GM18511 (cell line): Measurements from ENCODE around the gene LRRC56.

Source experiments
- ATAC-seq: cut with Tn5 transposase; IDR thresholded peaks from one replicate; pipeline ENCODE4 v1.9.1; 2021; ENCODE audit warnings: mild to moderate bottlenecking, moderate library complexity; ENCODE audit not compliant: unreplicated experiment

Gene LRRC56

GRCh38 chr11:556662-557256, 19.4 kb downstream of the LRRC56 start:
- ATAC-seq, result no peak

GRCh38 chr11:557328-558132, 20.2 kb downstream of the LRRC56 start:
- no peak for ATAC-seq

- ATAC-seq, result no peak
Observed at GRCh38 chr11:558503-558902, 21.2 kb downstream of the LRRC56 start.

- ATAC-seq, result no peak
Observed at GRCh38 chr11:559020-559620, 21.8 kb downstream of the LRRC56 start.

GRCh38 chr11:559712-560304, 22.5 kb downstream of the LRRC56 start:
- ATAC-seq, result no peak

- ATAC-seq, result peak; percentile 71
Observed at GRCh38 chr11:560305-561147, 23.2 kb downstream of the LRRC56 start, which contains the start of the genes LMNTD2 and RASSF7. TSS of gene LMNTD2 (minus strand) at chr11:560738. CDS start at chr11:560716, 22 bp downstream. TSS of gene RASSF7 (plus strand) at chr11:560970. CDS start at chr11:561769, 799 bp downstream.

GRCh38 chr11:561148-562003, 24.0 kb downstream of the LRRC56 start:
- ATAC-seq, result peak; percentile 30

GRCh38 chr11:562046-562645, 24.8 kb downstream of the LRRC56 start:
- ATAC-seq, result no peak

GRCh38 chr11:563066-563811, 25.9 kb downstream of the LRRC56 start:
- ATAC-seq, result no peak

GRCh38 chr11:563812-564578, 26.7 kb downstream of the LRRC56 start:
- ATAC-seq, result no peak

- ATAC-seq, result no peak
Observed at GRCh38 chr11:565921-566509, 28.7 kb downstream of the LRRC56 start.

GRCh38 chr11:567011-567628, 29.8 kb downstream of the LRRC56 start:
- ATAC-seq, result no peak

GRCh38 chr11:567629-568292, 30.4 kb downstream of the LRRC56 start:
- peak; percentile 5 for ATAC-seq

GRCh38 chr11:568306-569157, 31.2 kb downstream of the LRRC56 start:
- ATAC-seq, result peak; percentile 88

GRCh38 chr11:569158-569885, 32.0 kb downstream of the LRRC56 start:
- no peak for ATAC-seq
